HG02571 (cell line): ENCODE measurements around the gene ARHGAP45.

Experiments
- ATAC-seq: cut with Tn5 transposase; IDR thresholded peaks from one replicate; pipeline ENCODE4 v1.9.1; 2021; ENCODE audit warnings: mild to moderate bottlenecking, moderate library complexity; ENCODE audit not compliant: unreplicated experiment

ARHGAP45 gene

GRCh38 chr19:1037621-1038064 is 29.3 kb upstream of the ARHGAP45 start:
- ATAC-seq = no peak

- no peak for ATAC-seq
These were observed 27.9 kb upstream of the ARHGAP45 start for GRCh38 chr19:1038978-1039645.

DNA sequence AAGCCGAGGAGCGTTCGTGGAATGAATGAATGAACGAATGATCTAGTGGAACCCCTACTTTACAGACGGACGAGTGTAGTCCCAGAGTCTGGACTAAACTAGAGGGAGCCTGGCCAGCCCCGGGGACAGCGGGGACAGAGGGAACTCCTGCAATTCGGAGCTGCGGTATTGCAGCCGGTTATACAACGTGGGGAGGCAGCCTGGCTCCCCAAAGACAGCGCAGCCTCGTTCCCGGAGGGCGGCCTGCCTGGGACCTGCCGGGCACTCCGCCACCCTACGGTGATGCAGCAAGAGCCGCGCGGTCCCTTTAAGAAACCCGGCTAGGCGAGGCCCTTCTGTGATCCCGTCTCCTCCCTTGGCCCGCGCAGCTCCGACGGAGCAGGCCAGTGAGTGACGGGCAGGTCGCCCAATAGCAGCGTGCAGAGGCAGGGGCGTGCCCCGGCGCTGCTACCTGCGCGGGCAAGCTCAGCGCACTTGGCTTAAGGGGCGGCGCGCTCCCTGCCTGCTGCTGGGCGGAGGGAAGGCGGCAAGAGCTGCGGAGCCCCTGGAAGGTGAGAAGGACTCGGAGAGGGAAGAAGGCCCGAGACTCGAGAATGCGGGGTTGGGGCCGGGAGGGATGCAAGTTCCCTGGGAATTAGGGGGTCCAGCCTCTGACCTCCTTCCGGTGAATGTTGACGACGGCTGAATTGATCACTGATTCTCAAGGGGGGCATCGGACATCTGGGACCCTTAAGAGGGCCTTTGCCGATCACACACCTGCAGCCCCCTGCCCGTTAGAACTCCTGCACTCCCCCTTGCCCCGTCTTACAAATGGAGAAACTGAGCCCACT is 27.1 kb upstream of the ARHGAP45 start, which contains the start of gene ABCA7:
ABCA7 (plus strand) TSS at position 462 of the 830 bp plus-strand sequence. CDS start 1,255 bp downstream, outside the sequence.
- peak; percentile 70 for ATAC-seq

DNA sequence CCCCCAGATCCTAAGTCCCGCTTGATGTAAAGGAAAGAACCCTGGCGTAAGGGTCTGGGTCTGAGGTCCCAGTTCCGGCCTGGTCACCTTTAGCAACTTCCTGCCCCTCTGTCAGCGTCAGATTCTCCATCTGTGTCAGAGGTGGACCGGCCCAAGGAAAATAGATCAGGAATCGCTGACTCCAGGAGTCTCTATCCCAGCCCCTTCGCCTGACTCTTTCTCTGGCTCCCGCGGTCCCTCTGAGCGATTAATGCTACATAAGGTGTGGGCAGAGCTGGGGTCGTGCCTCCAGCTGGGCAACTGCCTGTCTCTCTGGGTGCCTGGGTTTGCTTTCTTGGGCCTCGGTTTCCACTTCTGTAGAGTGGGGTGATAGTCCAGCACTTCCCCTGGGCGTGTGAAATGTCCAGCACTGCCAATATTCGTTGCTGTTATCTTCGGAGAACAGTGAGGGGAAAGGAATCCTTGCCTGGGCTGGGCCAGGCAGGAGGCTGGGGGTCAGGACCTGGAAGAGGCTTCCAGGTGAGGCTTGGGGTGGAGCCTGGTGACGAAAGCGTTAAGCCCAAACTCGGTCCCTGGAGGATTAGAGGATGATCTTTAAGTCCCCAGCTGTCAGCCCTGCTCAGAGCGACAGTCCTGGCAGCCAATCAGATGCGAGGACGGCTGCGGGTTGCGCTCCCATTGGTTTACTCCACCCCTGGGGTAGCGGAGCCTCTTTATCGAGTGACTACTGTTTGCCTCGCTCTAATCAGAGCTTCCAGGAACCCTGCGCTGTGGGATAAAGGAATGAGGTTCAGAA is 26.3 kb upstream of the ARHGAP45 start:
- peak; percentile 44 for ATAC-seq

GRCh38 chr19:1041272-1041834 is 25.6 kb upstream of the ARHGAP45 start:
- ATAC-seq = no peak

- no peak for ATAC-seq
These were observed 24.9 kb upstream of the ARHGAP45 start for GRCh38 chr19:1041835-1042685.

DNA sequence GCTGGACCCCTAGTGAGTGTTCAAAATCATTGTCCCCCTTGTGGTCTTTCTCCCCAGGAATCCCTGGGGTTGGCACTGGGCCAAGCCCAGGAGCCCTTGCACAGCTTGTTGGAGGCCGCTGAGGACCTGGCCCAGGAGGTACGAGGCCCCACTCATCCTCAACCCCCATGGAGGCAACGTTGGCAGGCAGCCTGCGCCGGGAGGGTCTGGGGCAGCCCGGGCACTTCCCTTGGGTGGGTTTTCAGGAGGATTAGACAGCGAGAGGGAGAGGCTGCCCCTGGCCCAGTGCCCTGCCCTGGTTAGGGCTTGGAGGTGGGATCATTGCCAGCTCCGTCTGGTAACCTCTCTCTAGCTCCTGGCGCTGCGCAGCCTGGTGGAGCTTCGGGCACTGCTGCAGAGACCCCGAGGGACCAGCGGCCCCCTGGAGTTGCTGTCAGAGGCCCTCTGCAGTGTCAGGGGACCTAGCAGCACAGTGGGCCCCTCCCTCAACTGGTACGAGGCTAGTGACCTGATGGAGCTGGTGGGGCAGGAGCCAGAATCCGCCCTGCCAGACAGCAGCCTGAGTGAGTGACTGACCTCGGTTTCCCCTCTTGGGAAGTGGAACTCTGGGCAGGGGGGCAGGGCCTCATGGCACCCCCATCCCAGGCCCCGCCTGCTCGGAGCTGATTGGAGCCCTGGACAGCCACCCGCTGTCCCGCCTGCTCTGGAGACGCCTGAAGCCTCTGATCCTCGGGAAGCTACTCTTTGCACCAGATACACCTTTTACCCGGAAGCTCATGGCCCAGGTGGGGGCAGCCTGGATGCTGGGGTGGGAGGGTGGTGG is 24.1 kb upstream of the ARHGAP45 start:
- ATAC-seq = no peak

- no peak for ATAC-seq
These were observed 21.7 kb upstream of the ARHGAP45 start for GRCh38 chr19:1045247-1045603.

GRCh38 chr19:1046117-1046626 is 20.8 kb upstream of the ARHGAP45 start:
- ATAC-seq = no peak

DNA sequence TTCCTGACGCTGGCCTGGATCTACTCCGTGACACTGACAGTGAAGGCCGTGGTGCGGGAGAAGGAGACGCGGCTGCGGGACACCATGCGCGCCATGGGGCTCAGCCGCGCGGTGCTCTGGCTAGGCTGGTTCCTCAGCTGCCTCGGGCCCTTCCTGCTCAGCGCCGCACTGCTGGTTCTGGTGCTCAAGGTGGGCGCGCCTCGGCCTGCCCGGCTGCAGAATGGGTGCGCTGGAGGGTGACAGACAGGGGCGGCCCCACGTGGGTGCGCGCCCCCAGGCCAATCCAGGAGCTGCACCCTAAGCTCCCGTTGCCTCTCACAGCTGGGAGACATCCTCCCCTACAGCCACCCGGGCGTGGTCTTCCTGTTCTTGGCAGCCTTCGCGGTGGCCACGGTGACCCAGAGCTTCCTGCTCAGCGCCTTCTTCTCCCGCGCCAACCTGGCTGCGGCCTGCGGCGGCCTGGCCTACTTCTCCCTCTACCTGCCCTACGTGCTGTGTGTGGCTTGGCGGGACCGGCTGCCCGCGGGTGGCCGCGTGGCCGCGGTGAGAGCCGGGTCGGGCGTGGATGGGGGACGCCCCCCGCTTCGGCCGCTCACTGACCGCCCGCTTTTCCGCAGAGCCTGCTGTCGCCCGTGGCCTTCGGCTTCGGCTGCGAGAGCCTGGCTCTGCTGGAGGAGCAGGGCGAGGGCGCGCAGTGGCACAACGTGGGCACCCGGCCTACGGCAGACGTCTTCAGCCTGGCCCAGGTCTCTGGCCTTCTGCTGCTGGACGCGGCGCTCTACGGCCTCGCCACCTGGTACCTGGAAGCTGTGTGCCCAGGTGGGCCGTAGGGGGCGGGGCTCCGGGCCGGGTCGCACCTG is 19.9 kb upstream of the ARHGAP45 start:
- no peak for ATAC-seq

GRCh38 chr19:1047696-1048147 is 19.2 kb upstream of the ARHGAP45 start:
- ATAC-seq = no peak

GRCh38 chr19:1049106-1049505 is 17.9 kb upstream of the ARHGAP45 start:
- no peak for ATAC-seq

GRCh38 chr19:1049800-1050199 is 17.2 kb upstream of the ARHGAP45 start:
- no peak for ATAC-seq

DNA sequence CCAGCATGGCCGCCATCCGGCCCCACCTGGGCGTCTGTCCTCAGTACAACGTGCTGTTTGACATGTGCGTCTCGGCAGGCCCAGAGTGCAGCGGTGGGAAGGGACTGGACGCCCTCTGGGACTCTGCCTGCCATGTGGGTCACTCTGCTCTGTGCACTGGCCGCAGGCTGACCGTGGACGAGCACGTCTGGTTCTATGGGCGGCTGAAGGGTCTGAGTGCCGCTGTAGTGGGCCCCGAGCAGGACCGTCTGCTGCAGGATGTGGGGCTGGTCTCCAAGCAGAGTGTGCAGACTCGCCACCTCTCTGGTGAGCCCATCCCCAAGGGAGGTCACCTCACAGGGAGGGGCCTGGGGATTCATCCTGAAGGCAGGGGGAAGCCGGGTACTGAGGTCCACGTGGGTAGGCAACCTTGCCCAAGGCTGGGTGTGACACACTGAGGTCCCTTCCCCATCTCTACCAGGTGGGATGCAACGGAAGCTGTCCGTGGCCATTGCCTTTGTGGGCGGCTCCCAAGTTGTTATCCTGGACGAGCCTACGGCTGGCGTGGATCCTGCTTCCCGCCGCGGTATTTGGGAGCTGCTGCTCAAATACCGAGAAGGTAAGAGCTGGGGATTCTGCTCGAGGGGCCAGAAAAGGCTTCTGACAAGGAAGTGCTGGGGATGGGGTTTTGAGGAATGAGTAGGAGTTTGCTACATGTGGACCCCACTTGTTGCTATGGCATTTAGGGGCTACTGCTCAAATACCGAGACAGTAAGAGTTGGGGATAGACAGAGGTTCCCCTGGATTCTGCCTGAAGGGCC is 15.8 kb upstream of the ARHGAP45 start:
- no peak for ATAC-seq

- ATAC-seq = no peak
These were observed 15.2 kb upstream of the ARHGAP45 start for GRCh38 chr19:1051791-1052190.

- no peak for ATAC-seq
These were observed 14.5 kb upstream of the ARHGAP45 start for GRCh38 chr19:1052349-1052975.
